IPS-20b (cell line): ENCODE measurements around the gene SUPT5H.
A peak's percentile ranks its signal among the peaks of the same experiment; 100 is the strongest.

Experiments
- H3K27ac ChIP-seq: one replicate; pipeline ENCODE4 v1.5.1; 2013; ENCODE audit warnings: low read length
- H3K27me3 ChIP-seq: 2 replicates; pipeline ENCODE4 v1.6.1; 2013; ENCODE audit warnings: mild to moderate bottlenecking, low read length, inconsistent platforms; ENCODE audit not compliant: insufficient read depth
- H3K36me3 ChIP-seq: 2 replicates; pipeline ENCODE4 v1.6.1; 2013; ENCODE audit warnings: low read depth, mild to moderate bottlenecking, inconsistent platforms, low read length, moderate library complexity; ENCODE audit not compliant: insufficient read depth
- H3K4me1 ChIP-seq: 2 replicates; pipeline ENCODE4 v1.6.1; 2013; ENCODE audit warnings: mild to moderate bottlenecking, control low read depth, inconsistent platforms, low read length, moderate library complexity; ENCODE audit not compliant: insufficient read depth
- H3K4me3 ChIP-seq: 2 replicates; pipeline ENCODE4 v1.5.1; 2013; ENCODE audit warnings: mild to moderate bottlenecking, low read length, inconsistent platforms
- H3K9ac ChIP-seq: 2 replicates; pipeline ENCODE4 v1.6.1; 2013; ENCODE audit warnings: low read depth, mild to moderate bottlenecking, inconsistent platforms, low read length, moderate library complexity
- H3K9me3 ChIP-seq: 2 replicates; pipeline ENCODE4 v1.6.1; 2013; ENCODE audit warnings: mild to moderate bottlenecking, low read depth, low read length, inconsistent platforms; ENCODE audit not compliant: insufficient read depth

SUPT5H gene

DNA sequence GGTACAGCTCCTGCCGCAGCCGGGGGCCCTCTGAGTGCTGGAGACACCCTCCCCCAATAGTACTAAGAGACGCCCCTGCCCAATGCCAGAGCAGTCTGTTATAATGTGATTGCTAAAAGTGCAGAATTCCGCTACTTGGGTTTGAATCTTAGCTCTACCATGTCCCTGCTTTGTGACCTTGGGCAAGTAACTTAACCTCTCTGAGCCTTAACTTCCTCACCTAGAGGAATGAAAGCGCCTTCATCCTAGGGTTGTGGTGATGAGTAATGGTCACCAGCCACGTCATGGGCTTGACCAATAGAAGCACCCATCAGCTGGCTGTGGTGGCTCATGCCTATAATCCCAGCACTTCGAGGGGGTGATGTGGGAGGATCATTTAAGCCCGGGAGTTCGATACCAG lies 26.4 kb upstream of the SUPT5H start:
- Histone ChIP-seq H3K4me1 (peaks cover 4% of the 10 kb centered on the region; the same call in 1 of the 2 replicates), H3K9me3 (no peaks in the 10 kb centered on the region), H3K27me3 (no peaks in the 10 kb centered on the region), H3K9ac (no peak overlapping the region), H3K27ac (no peak overlapping the region), H3K36me3 (peaks cover 77% of the 10 kb centered on the region), H3K4me3 (no peak overlapping the region)

DNA sequence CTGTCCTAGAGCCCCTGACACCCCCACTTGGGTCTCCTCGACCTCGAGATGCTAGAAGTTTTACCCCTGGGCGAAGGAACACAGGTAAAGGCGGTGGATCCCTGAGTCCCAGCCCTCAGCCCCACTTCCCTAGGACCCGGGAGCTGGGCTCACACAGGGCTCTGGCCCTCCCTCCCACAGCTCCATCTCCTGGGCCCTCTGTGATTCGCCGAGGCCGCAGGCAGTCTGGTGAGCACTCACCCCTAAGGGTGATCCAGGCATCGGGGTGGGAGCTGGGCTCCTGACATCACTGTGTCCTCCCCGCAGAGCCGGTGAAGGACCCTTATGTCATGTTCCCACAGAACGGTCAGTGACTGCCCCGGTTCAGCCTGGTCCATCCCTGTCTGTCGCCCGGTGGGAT lies 24.6 kb upstream of the SUPT5H start:
- Histone ChIP-seq H3K9ac (no peak overlapping the region), H3K4me1 (no peaks in the 10 kb centered on the region), H3K27ac (no peak overlapping the region), H3K27me3 (no peaks in the 10 kb centered on the region), H3K36me3 (peaks cover 91% of the 10 kb centered on the region), H3K9me3 (no peaks in the 10 kb centered on the region), H3K4me3 (no peak overlapping the region)

DNA sequence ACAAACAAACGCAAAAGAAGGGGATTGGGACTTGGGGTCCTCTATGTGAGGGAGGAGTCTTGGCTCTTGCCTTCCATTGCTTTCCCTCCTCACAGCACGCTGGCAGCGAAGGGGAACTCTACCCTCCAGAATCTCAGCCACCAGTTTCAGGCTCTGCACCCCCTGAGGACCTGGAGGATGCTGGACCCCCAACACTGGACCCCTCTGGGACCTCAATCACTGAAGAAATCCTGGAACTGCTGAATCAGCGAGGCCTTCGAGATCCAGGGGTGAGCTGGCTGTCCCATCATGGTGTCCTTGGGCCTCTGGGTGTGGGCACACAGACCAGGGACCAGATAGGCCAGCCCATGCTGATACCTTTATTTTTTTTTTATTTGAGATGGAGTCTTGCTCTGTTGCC lies 23.4 kb upstream of the SUPT5H start:
- Histone ChIP-seq H3K4me3 (no peak overlapping the region), H3K27me3 (no peaks in the 10 kb centered on the region), H3K27ac (no peak overlapping the region), H3K9ac (no peak overlapping the region), H3K9me3 (no peaks in the 10 kb centered on the region), H3K36me3 (peaks cover 83% of the 10 kb centered on the region), H3K4me1 (no peaks in the 10 kb centered on the region)

DNA sequence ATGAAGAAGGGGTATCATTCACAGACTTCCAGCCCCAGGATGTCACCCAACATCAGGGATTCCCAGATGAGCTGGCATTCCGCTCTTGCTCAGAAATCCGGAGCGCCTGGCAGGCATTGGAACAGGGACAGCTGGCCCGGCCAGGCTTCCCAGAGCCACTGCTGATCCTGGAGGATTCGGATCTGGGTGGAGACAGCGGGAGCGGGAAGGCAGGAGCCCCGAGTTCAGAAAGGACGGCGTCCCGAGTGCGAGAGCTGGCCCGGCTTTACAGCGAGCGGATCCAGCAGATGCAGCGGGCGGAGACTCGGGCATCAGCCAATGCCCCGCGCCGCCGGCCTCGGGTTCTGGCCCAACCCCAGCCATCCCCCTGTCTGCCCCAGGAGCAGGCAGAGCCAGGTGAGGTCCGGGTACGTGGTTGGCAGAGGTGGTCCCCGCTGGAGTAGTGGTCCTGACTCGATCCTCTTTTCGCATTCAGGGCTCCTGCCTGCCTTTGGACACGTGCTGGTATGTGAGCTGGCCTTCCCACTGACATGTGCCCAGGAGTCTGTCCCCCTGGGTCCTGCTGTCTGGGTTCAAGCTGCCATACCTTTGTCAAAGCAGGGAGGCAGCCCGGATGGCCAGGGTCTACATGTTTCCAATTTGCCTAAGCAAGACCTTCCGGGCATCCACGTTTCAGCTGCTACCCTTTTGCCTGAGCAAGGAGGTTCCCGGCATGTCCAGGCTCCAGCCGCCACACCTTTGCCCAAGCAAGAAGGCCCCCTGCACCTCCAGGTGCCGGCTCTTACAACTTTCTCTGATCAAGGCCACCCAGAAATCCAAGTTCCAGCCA lies 21.9 kb upstream of the SUPT5H start:
- H3K9ac ChIP-seq = no peak overlapping the region
- H3K9me3 ChIP-seq = no peaks in the 10 kb centered on the region
- H3K27me3 ChIP-seq = no peaks in the 10 kb centered on the region
- no peak overlapping the region for H3K27ac ChIP-seq
- H3K4me1 ChIP-seq = peaks cover 8% of the 10 kb centered on the region; the same call in 1 of the 2 replicates
- peaks cover 71% of the 10 kb centered on the region for H3K36me3 ChIP-seq
- H3K4me3 ChIP-seq = no peak overlapping the region

DNA sequence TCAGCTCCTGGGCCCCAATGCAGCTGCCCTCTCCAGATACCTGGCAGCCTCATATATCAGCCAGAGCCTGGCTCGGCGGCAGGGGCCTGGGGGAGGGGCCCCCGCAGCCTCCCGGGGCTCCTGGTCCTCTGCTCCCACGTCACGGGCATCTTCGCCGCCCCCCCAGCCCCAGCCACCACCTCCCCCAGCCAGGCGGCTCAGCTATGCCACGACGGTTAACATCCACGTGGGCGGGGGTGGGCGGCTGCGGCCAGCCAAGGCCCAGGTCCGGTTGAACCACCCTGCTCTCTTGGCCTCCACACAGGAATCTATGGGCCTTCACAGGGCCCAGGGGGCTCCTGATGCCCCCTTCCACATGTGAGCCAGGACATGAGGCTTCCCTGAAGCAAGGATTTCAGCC lies 20.4 kb upstream of the SUPT5H start:
- no peaks in the 10 kb centered on the region for H3K27me3 ChIP-seq
- H3K4me3 ChIP-seq = no peak overlapping the region
- no peak overlapping the region for H3K27ac ChIP-seq
- H3K4me1 ChIP-seq = peaks cover 15% of the 10 kb centered on the region
- no peaks in the 10 kb centered on the region for H3K9me3 ChIP-seq
- no peak overlapping the region for H3K9ac ChIP-seq
- H3K36me3 ChIP-seq = peaks cover 59% of the 10 kb centered on the region

DNA sequence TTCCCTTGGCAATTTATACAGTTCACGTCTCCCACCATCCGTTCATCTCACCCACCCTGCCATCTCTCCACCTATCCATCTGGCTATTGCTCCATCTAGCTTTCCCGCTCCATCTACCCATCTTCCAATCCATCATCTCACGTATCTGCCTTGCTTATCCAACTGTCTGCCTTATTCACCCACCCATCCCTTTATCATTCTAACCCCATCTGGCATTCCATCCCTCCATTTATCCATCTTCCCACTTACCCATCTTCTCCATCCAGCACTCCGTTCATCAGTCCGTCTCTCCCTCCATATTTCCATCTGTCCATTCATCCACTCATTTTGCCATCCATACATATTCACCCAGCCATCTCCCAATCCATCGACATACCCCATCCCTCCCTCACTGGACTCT lies 19.6 kb upstream of the SUPT5H start:
- peaks cover 15% of the 10 kb centered on the region for H3K4me1 ChIP-seq
- no peak overlapping the region for H3K9ac ChIP-seq
- H3K9me3 ChIP-seq = no peaks in the 10 kb centered on the region
- H3K36me3 ChIP-seq = peaks cover 51% of the 10 kb centered on the region
- no peaks in the 10 kb centered on the region for H3K27me3 ChIP-seq
- H3K27ac ChIP-seq = no peak overlapping the region
- H3K4me3 ChIP-seq = no peak overlapping the region

DNA sequence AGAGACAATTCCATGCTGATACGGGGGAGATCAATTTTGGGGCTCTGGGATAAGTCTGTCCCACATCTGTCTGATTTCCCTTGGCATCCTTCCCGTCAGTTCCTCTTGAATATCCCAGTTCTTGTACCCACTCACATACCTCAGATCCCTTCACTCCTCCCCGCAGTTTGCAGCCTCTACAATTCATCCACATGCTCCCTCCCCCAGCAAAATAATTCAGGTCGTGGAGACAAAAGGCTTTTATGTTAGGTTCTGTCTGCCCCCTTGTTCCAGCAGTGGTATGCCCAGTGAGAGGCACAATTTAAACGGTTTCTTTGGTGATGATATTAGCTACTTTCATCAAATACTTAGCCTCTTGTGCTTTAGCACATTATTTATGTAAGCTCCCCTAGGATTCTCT lies 19.2 kb upstream of the SUPT5H start:
- peaks cover 15% of the 10 kb centered on the region for H3K4me1 ChIP-seq
- H3K9me3 ChIP-seq = no peaks in the 10 kb centered on the region
- no peak overlapping the region for H3K9ac ChIP-seq
- H3K36me3 ChIP-seq = peaks cover 47% of the 10 kb centered on the region
- no peak overlapping the region for H3K27ac ChIP-seq
- no peaks in the 10 kb centered on the region for H3K27me3 ChIP-seq
- H3K4me3 ChIP-seq = no peak overlapping the region

DNA sequence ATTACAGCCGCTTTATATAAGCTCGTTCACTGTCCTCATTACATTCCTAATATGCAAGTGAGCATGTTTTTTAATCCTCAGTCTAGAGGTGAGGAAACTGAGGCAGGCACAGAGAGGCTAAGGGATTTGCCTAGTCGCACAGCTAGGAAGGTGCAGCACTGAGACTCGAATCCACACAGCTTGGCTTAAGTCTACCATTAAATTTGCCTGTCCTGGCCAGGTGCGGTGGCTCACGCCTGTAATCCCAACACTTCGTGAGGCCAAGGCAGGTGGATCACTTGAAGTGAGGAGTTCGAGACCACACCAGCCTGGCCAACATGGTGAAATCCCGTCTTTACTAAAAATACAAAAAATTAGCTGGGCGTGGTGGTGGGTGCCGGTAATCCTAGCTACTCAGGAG lies 17.7 kb upstream of the SUPT5H start:
- no peaks in the 10 kb centered on the region for H3K9me3 ChIP-seq
- H3K4me3 ChIP-seq = peak overlapping the region; percentile 1; the same call in 1 of the 2 replicates
- H3K36me3 ChIP-seq = peaks cover 45% of the 10 kb centered on the region
- no peaks in the 10 kb centered on the region for H3K27me3 ChIP-seq
- H3K4me1 ChIP-seq = peaks cover 15% of the 10 kb centered on the region
- no peak overlapping the region for H3K27ac ChIP-seq
- no peak overlapping the region; the same call in 1 of the 2 replicates for H3K9ac ChIP-seq

DNA sequence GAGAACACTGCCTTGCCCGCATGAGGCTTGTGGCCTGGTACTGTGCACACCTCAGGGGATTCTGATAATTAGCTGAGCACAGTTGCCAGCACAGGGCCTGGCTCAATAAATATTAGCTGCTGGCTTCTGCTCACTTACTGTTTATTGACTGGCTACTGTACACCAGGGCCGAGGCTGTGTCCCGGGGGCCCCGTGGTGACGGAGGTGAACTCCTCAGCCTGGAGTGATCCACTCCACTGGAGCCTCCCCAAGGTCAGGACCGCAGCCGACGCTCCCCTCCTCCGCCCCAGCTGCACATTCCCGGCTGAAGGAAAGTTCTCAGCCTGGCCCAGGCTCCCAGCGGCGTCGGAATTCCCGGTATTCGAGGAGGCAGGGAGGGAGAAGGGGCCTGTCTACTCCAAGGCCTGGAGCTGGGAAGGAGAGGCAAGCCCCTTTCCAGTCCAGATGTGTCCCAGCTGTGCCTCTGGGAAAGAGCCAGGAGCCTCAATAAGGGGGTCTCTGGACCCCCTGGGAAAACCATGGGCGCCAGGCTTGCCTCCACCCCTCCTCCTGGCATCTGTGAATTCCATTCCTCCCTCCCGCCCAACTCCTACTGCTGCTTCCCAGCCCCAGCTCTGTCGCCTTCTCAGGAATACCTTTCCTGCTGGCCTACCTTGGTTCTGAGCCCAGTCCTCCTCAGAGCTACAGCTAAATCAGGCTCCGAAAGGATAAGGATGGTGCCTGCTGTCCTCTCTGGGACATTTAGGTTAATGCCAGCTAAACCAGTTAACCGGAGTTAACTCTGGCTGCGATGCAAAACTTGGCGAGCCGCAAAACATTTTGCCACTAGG lies 16.9 kb upstream of the SUPT5H start:
- Histone ChIP-seq H3K36me3 (peaks cover 45% of the 10 kb centered on the region), H3K27me3 (no peaks in the 10 kb centered on the region), H3K4me1 (peaks cover 15% of the 10 kb centered on the region), H3K27ac (peak overlapping the region; percentile 50), H3K9ac (peak overlapping the region; percentile 71), H3K9me3 (no peaks in the 10 kb centered on the region), H3K4me3 (peak overlapping the region; percentile 36; the same call in 1 of the 2 replicates)

DNA sequence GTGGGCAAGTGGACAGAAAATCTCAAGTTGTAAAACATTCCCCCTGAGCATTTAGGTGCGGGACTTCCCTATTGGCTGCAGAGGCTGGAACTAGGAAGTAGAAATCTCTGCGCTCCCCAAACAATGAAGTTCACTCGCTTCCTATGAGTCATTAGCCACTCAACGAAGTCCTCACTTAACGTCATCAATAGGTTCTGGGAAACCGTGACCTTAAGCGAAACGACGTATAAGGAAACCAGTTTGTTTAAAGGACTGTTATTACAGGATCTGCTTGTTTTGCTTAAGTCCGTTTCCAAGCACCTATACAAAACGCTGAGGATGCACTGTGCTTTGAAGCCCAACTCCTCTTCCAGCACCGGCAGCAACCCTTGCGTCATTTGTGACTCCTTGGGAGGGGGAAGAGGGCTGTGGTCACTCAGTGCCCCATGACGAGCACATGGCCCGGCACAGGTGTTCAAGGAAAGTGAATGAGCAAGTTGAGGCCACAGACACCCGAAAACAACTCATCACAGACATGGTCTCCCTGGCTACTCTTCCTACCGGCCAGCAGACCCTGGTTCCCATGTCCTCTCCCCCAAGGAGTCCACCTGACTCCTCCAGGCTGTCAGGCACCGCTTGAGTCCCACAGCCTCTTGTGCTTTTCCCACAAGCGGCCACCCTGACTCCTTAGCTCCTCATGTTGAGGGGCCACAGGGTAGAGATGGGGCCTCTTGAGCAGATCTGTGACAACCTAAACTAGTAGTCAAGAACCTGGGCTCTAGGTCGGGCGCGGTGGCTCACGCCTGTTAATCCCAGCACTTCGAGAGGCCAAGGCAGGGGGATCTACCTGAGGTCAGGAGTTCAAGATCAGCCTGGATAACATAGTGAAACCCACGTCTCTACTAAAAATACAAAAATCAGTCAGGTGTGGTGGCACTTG lies 14.4 kb upstream of the SUPT5H start:
- Histone ChIP-seq H3K36me3 (peaks cover 42% of the 10 kb centered on the region), H3K9ac (0 out of 2 replicates have a peak overlapping the region, but pooled peaks have one; percentile 10), H3K4me1 (peaks cover 20% of the 10 kb centered on the region), H3K4me3 (no peak overlapping the region), H3K9me3 (no peaks in the 10 kb centered on the region), H3K27me3 (no peaks in the 10 kb centered on the region), H3K27ac (peak overlapping the region; percentile 51)

DNA sequence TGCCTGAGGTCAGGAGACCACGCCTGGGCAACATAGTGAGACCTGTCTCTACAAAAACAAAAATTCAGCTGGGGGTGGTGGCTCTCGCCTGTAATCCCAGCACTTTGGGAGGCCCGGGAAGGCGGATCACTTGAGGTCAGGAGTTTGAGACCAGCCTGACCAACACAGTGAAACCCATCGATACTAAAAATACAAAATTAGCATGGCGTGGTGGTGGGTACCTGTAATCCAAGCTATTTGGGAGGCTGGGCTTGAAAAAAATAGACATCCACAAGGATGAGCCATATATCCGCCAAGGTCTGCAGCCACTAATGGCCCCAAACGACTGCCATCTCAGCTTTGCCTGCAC lies 12.7 kb upstream of the SUPT5H start:
- no peak overlapping the region for H3K4me3 ChIP-seq
- H3K4me1 ChIP-seq = peaks cover 21% of the 10 kb centered on the region
- no peaks in the 10 kb centered on the region for H3K9me3 ChIP-seq
- H3K36me3 ChIP-seq = peaks cover 39% of the 10 kb centered on the region
- H3K27ac ChIP-seq = no peak overlapping the region
- H3K9ac ChIP-seq = no peak overlapping the region
- no peaks in the 10 kb centered on the region for H3K27me3 ChIP-seq
